ENCODE measurements around the gene TRIM7. TPM values are rescaled to one million over a fixed set of nuclear protein-coding genes. Genes with fewer than 3 reads are reported as not detected.

The TRIM7 gene
- total RNA-seq, 1 experiment from 2014 or later: 30.2 TPM

- Histone ChIP-seq H3K9me2 (ENCODE audit: insufficient read depth) (no peaks in the 10 kb centered on the region), H3K36me3 (ENCODE audit: control insufficient read depth in 1 of 2, insufficient read depth in 2 of 2, low read length in 2 of 2) (no peaks in the 10 kb centered on the region), H3K4me2 (ENCODE audit: low read length) (no peak overlapping the region), H2AFZ (ENCODE audit: low read depth, low read length, poor library complexity, severe bottlenecking) (no peak overlapping the region), H3K9me3 (ENCODE audit: control insufficient read depth in 1 of 2, insufficient read depth in 1 of 2, low read depth in 1 of 2, low read length in 2 of 2) (no peaks in the 10 kb centered on the region), H3K27me3 (ENCODE audit: insufficient read depth, low read length) (no peaks in the 10 kb centered on the region), H3K79me2 (ENCODE audit: insufficient read depth, low read length) (no peaks in the 10 kb centered on the region; the same call in 1 of the 2 replicates), H3K27ac (ENCODE audit: low read depth, low read length) (no peak overlapping the region), H3K9ac (ENCODE audit: low read length) (no peak overlapping the region), H3K4me1 (ENCODE audit: control insufficient read depth in 1 of 2, insufficient read depth in 2 of 2, low read length in 2 of 2) (peaks cover 5 to 10% of the 10 kb centered on the region in 2 experiments; a peak in 2 of 4 replicates), H3K4me3 (replicated peaks in 1 of 2; ENCODE audit: low read depth in 1 of 2, low read length in 2 of 2) (no peak overlapping the region), H4K20me1 (ENCODE audit: insufficient read depth) (no peaks in the 10 kb centered on the region)
- no peak for DNase-seq (ENCODE audit: low read depth, low spot score)
- BruUV-seq (replicated peaks): no TSS peak
- POLR2A ChIA-PET: interaction anchor here (0.5 kb wide), 1 partner anchor 63 kb away, joined by 3 read pairs; no protein-coding TSS in a partner anchor
- intact Hi-C loops (cut with micrococcal nuclease): no loop called here
- ATAC-seq: no peak
- RAD21 ChIA-PET (ENCODE audit: low non-redundant PET in 1 of 2, low total read pairs in 2 of 2, uncharacterized antibody in 2 of 2, unreplicated experiment in 2 of 2): no interaction called here
- CTCF ChIA-PET: no interaction called here
- TF ChIP-seq REST (IDR thresholded peaks at IDR 0.05; ENCODE audit: low read depth) (no peak), YY1 (IDR thresholded peaks at IDR 0.05; ENCODE audit: extremely low read depth, insufficient replicate concordance, low read depth, low read length) (no peak), FOSL1 (IDR thresholded peaks at IDR 0.05; ENCODE audit: low read depth) (no peak), TCF7L2 (IDR thresholded peaks at IDR 0.05; ENCODE audit: borderline replicate concordance, extremely low read depth, insufficient read depth, insufficient read length) (no peak), SRF (IDR thresholded peaks at IDR 0.05; ENCODE audit: low read depth) (no peak), EZH2phosphoT487 (IDR thresholded peaks at IDR 0.05; ENCODE audit: borderline replicate concordance) (no peak), MAX (IDR thresholded peaks at IDR 0.05) (no peak), RAD21 (IDR thresholded peaks at IDR 0.05; ENCODE audit: low read depth) (no peak), ATF3 (IDR thresholded peaks at IDR 0.05) (no peak), ZBTB33 (IDR thresholded peaks at IDR 0.05; ENCODE audit: extremely low read depth, insufficient replicate concordance, low read length) (no peak), SP1 (IDR thresholded peaks at IDR 0.05; ENCODE audit: low read depth) (no peak), ZNF274 (IDR thresholded peaks at IDR 0.05; ENCODE audit: low read depth, low read length) (no peak), CEBPB (IDR thresholded peaks at IDR 0.05; ENCODE audit: low read depth) (no peak), ZFX (IDR thresholded peaks at IDR 0.05) (no peak), EGR1 (IDR thresholded peaks at IDR 0.05; ENCODE audit: low read depth) (no peak), CBX3 (IDR thresholded peaks at IDR 0.05; ENCODE audit: low read depth) (no peak)
These were observed 6.0 kb downstream of the TRIM7 start for GRCh38 chr5:181198905-181199519.

Data from HCT116 (cell line).